Loucy (cell line): ENCODE measurements around the gene SCYL2.

ENCODE experiments used
- EZH2phosphoT487 ChIP-seq: fragments of 200-600 bp; IDR thresholded peaks from 2 replicates; pipeline ENCODE4 v1.6.1; 2018; ENCODE audit warnings: antibody characterized with exemption, mild to moderate bottlenecking, moderate library complexity, borderline replicate concordance
- TF ChIP-seq, protein P1 (sequence below): fragments of 200-600 bp; sonication (generic); conservative IDR thresholded peaks from 2 replicates; pipeline ENCODE4 v1.5.1; 2014; ENCODE audit warnings: mild to moderate bottlenecking, antibody characterized with exemption, low read length

- TF ChIP-seq, protein P1, sequence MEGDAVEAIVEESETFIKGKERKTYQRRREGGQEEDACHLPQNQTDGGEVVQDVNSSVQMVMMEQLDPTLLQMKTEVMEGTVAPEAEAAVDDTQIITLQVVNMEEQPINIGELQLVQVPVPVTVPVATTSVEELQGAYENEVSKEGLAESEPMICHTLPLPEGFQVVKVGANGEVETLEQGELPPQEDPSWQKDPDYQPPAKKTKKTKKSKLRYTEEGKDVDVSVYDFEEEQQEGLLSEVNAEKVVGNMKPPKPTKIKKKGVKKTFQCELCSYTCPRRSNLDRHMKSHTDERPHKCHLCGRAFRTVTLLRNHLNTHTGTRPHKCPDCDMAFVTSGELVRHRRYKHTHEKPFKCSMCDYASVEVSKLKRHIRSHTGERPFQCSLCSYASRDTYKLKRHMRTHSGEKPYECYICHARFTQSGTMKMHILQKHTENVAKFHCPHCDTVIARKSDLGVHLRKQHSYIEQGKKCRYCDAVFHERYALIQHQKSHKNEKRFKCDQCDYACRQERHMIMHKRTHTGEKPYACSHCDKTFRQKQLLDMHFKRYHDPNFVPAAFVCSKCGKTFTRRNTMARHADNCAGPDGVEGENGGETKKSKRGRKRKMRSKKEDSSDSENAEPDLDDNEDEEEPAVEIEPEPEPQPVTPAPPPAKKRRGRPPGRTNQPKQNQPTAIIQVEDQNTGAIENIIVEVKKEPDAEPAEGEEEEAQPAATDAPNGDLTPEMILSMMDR: peak; percentile 84
- no peak for TF ChIP-seq EZH2phosphoT487
Measured at GRCh38 chr12:100234591-100235304, 32.2 kb upstream of the SCYL2 start.
